CD4-positive, alpha-beta T cell treated with Interleukin-10 for 1 hour (primary cell): Measurements from ENCODE around the gene INAVA.
A peak's percentile ranks its signal among the peaks of the same experiment; 100 is the strongest.

Experiments
- DNase-seq: peaks from one replicate; pipeline ENCODE4 v3.0.0-alpha.2; 2020

Gene INAVA

DNA sequence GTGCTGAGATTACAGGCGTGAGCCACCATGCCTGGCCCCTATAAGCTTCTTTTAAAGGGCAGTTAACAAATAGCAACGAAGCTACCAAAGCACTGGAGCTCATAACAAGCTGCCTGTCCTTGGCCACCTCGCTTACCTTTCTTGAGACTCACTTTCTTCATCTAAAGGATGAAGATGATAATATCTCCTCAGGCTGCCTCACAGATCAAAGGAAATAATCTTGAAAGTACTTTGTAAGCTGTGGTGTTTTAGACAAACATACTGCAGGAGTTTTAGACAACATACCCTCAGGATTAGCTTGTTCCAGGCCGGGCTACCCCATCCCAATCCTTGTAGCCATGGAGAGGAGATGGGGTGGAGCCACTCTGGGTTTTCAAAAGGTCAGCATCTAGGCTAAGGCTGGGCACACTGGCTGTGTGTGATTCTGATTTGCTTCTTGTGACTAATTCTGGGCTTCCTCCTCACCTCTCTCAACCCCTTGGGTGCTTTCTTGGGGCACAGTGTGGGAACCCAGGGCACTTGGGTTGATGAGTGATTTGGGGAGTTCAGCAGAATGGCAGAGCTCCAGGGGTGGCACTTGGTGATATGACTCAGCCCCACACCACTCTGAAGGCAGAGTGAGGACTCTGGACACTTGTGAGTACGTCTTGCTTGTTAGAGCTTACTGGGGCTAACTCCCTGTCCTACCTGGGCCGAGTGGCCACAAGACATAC lies 16.7 kb upstream of the INAVA start:
- DNase-seq, result peak; percentile 47

DNA sequence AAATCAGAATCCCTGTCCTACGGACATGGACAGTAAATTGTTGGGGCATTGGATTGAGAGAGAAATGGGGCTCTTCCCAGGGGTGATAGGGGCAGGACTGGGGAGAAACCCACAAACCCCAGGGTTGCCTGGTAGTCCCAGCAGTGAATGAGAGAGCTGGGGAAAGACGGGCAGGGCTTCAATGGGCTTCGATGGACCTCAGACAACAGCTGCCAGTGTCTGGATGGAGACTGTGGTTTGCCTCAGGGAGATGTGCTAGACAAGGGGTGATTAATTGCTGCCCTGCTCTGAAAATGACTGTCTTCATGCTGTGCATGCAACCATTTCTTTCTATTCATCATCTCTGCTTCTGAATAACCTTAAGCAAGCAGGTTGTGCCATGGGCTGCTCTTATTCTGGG lies 14.5 kb upstream of the INAVA start:
- no peak for DNase-seq

DNA sequence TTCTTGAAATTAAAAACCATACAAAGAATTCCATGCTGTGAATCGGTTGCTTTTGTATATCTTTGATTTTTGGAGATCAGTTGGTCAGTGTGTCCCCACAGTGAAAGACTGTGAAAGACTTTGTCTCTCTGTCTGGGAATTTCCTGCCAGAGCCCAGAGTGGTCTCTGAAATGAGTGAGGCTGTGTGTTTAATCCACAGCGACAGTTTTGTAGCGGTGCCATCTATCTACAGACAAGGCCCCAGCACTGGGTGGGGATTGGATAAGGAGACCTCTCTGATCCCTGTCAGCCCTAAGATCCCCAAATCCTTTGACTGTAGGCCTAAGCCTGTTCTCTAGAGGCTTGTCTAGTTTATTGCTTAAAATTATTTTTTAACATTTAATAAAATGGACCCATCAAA lies 11.6 kb upstream of the INAVA start:
- no peak for DNase-seq

DNA sequence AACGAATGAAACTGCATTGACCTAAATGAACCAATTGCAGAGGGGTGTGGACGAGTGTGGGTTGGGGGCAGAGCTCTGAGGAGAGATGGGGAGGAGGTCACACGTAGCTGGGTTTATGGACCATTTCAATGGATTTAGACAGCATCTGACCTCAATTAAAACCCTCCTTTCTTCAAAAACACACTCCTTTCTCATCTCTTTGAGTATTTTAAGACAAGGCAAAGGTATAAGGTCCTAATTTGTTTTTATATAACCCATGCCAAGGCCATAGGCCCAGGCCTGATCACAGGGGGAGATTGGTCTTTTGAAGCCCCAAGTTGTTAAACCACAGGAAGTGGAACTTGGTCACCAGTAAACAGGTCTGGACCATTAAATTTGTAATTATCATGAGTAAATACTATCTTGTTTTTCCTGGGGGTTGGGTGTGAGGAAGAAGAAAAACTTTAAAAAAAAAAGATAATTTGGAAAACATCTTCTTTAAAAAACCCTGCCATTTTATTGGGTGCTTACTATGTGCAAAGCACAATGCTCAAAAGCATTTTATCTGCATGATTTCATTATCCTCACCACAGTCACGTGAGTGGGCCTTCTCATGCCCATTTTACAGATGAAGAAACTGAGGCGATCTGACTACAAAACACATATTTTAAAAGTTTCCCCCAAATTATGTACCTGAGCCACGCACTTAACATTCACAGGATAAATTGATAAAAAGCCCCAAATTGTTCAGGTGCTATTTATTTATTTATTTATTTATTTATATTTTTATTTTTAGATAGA lies 8.9 kb upstream of the INAVA start:
- no peak for DNase-seq

DNA sequence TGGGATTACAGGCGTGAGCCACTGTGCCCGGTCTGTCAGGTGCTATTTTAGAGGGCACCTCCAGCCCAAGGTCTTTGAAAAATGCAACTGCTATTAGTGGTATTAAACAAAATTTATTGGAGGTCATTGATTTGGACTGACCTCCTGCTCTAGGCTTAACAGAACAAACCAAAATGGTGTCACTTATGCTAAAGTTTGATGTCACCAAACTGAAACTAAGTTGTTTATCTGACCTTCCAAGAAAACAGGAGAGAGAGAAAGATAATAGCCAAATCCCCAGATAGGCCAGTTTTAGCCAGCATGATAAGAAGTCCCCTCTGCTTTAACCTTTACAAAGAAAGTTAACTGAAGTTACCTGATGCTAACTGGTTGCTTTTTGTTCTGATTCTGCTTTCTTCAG lies 8.1 kb upstream of the INAVA start:
- no peak for DNase-seq

DNA sequence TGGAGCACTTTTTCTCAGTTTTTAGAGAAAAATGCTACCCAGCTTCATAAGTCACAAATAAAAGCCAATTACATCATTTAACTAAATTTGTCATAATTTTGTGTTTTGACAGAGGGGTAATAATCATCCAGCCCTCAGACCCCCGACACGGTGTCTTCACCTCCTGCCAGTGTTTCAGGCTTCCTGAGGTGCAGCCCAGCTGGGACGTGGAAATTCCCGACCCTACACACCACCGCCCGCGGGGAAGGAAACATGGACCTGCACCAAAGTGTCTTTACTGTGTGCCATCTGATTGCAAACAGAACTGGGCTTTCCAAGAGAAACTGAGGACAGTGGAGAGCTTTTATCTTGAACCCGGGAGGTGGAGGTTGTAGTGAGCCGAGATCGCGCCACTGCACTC lies 7.7 kb upstream of the INAVA start:
- DNase-seq, result no peak

DNA sequence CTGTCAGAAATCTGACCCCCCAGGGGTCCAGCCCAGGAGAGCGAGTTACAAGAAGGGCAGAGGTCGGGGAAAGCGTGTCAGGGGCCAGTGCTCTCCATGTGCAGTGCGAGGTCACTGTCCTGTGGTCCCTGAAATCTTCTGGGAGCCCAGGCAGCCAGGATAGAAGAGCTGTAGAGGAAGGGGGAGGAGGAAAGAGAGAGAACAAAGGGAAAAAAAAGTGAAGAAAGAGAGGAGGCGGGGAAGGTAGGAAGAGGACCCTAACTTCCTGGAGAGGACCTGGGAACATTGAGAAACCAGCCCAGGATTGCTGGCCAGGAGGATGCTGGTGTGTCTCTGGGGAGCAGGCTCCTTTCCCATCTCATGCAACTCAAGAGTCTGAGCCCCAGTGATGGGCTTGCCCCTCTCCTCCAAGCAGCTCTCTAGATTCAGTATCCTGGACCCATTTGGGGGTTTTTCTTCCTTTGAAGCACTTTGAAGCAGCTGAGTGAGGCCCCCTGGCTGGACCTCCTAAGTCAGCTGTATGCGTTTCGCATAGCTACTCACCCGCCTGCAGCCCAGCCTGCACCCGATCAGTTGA lies 6.8 kb upstream of the INAVA start:
- DNase-seq, result no peak

DNA sequence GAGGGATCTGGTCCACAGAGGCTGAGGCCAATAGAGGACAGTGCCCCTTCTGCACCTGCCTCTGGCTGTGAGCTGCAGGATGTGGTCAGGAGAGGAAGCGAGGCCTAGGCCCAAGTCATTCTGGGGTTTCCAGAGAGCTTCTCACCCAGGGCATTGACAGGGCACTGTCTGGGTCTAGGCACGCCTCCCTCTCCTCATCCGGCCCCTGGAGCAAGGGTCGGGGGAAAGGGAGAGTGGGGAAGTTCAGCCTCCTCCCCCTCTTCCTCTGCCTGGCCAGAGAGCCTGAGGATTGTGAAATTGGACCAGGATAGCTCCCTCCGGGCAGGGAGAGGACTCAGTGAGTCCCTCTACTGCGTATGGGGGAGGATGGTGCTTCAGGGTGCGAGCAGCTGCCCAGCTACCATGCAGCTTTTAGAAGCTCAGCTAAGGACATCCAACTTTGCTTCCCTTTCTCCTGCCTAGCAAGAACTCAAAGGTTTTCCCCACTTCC lies 6.3 kb upstream of the INAVA start:
- peak; percentile 77 for DNase-seq

DNA sequence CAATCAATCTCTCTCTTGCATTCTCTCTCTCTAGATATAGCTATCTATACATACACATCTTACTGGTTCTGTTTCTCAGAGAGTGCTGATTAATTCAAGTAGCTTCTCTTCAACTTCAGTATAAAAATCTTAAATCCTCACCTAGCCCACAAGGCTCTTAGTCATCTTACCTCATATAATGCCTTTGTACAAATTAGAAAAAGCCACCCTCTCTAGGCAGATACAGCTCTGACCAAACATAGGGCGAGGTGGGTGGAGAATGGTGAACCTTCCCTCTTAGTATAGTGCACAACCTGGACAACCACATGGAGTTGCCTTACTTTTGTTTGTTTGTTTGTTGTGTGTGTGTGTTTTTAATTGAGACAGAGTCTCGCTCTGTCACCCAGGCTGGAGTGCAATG lies 5.1 kb upstream of the INAVA start:
- DNase-seq, result no peak

DNA sequence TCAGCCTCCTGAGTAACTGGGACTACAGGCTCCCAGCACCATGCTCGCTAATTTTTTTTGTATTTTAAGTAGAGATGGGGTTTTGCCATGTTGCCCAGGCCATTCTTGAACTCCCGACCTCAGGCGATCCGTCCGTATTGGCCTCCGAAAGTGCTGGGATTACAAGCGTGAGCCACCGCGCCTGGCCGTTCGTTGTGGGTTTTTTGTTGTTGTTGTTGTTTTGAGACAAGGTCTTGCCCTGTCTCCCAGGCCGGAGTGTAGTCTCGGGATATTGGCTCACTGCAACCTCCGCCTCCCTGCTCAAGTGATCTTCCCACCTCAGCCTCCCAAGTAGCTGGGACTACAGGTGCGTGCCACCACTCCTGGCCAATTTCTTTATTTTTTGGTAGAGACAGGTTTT lies 4.7 kb upstream of the INAVA start:
- no peak for DNase-seq

DNA sequence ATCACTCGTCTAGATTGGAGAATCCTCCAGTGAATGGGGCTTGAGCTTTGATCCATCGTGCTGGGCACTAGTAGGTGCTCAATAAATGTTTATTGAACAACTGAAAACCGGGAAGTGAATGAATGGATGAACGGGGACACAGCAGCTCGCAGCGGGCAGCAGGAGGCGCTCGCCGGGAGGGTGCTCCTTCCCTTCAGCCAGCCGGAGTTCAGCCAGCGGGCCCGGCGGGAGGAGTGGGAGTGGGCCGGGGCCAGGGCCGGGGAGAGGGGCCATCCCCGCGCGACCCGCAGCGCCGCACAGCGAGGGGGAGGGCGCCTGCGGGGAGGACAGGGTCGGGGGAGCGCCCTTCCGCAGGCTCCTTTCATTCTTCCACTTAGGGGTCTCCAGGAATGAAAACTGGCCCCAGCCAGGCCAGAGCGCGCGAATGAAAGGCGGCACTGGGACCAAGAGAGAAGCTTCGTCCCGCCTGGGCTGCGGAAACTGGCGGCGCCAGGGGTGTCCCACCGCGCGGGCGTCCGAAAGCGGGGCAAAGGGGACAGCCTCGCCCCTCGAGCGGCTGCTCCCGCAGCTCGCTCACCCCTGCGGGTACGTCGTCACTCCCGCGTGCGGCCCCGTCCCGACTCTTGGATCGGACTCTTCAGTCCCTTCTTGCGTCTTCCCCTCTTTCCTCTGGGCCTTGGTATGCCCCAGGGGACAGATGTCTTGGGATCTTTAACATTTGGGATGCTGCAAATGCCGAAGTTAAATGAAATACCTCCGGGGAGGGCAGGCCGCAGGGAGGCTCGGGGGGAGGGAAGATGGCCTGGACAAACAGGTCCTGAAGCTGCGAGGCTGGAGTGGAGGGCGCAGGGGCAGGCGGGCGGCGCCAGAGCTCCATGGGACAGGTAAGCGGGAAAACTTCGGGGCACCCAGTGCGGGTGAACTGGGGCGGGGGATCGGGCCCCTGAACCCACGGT lies 3.6 kb upstream of the INAVA start:
- DNase-seq, result peak; percentile 18

DNA sequence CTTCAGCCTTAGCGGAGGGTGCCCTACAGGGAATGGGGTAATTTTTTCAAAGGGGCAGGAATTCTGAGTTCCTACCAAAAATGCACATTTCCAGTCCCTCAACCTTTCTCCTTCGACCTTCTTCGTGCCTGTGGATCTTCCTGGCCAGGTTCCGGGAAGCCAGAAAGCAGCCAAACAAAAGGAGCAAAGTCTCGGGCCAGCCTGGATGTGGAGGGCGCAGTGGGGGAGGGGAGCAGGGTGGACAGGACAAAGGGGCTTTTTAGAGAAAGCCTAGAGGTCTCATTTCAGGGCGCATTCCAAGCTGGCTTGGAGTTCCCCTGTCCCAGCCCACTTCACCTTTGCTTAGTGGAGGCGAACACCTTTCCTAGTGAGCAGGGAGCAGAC lies 2.9 kb upstream of the INAVA start:
- DNase-seq, result no peak

DNA sequence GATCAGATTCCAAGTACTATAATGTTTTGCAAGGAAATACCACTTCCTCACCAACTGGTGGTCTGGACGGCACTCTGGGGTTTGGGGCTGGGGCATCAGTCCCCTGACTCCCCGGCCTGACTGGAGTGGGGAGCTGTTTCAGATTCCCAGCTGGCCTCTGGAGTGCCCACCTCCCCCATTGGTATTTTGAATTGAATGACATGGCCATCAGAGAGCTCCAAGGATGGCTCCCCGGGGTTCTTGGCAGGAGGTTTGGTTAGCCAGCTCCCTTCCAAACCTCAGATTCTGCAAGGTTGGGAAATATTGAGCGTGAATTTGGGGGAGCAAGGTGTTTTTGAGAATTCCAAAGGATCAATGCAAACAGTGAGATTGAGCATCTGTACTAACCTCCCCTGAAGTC lies 2.2 kb upstream of the INAVA start:
- DNase-seq, result no peak

DNA sequence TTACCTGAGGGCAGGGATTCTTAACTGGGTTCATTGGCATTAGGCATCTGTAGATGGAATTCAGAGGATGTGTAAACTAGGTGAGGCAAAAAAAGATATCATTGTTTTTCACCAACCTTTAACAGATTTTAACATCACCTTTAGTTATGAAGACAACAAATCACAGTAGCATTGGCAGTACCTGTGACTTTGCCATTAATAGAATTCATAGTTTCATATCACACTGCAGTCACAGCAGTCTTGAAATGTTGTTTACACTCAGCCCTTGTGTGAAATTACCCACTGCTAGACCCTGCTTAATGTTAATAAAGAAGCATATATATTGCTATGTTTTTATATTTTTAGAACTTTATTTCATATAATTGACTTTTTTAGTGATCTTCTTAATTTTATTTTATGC lies 1.7 kb upstream of the INAVA start:
- no peak for DNase-seq

DNA sequence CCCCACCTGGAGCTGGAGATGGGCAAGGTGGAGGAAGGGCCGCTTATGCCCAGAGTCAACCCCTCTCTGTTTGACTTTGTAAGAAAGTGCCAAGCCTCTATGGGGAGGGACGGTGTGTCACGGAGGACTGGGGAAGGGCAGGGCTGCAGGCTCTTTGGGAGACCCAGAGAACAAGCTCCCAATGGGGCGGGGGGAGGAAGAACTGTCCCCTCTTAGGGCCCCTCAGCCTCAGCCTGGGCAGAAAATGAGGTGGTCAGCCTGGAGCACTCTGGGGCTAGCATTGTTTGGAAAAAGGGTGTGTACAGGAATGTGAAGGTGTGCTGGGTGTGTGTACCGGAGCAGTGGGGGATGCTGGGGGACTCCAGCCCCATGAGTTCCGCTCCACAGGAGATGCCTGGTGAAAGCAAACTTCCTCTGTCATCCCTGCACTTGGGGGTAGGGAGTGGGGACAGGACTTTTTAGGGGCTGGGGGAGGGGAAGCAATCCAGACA lies 1.2 kb upstream of the INAVA start:
- DNase-seq, result no peak

DNA sequence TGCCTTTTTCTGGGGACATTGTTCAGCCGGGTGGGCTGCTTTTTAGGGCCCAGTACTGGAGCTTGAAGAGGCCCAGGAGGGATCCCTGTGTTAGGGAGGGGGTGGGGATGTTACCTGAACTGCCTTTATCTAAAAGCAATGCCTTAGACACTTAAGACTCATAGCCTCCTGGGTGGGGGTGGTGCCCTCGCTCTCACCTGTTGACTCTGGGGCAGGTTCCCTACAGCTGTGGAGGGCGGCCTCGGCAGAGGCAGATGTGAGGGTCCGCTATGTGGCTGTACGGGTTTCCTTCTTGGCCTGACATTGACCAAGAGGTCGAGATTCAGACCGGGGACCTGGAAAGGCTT lies 716 bp downstream of the INAVA start:
- DNase-seq, result no peak

DNA sequence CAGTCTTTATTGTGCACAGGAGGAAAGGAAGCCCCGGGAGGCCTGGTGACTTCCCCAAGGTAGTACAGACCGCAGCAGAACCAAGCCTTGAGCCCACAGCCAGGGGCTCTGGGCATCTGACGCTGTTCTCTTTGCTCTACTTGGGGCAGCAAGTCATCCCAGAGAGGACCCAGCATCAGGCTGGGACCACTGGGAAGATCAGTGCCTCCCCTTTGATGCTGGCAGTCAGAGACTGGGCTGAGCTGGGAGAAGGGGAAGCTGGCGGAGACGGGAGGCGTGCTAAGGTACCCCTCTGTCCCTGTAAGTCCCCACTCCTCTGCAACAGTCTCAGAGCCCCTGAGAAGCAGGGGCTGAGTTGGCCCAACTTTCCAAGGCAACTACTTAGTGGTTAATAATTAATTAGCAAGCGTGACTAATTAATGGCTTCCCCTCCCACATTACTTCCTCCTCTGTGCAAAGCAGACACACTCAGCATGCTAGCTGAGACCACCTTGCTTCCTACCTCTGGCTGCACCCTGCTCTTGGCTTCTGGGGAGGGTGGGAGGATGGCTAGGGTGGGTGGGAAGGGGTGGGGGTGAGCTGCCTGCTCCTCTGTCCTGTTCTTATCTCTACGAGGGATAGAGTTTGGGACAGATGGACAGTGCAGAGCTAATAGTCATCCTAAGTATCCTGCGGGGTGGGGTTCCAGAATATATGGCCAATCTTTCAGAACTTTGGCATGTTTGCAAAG lies 1.3 kb downstream of the INAVA start:
- no peak for DNase-seq

DNA sequence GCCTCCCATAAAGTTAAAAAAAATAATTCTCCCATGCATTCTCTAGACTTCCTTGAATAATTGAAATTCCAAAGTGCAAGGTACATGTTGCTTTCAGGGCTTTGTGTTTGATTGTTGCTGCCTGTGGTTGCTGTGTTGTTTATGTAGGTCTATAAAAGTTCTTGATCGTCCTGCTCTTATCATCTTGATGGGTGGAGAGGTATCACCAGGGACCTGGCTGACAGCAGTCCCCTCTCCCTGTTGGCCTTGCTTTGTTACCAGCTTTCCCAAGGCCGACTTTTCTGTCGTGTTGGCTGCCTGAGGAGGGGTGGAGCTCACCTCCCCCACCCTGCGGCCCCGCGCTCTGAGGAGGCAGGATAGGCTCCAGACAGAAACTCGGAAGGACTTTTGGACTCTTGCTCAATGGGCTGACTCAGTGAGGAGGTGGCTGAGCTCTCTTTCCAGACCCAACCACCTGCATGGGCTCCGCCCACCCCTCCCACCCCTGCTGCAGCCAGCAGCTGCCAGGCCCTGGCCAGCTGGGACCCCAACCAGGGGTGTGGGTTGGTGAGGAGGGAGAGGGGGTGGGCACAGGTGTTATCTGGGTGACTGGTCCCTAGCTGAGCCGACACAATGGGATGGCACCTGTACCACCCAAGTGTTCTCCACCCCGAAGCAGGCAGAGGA lies 2.0 kb downstream of the INAVA start:
- no peak for DNase-seq

DNA sequence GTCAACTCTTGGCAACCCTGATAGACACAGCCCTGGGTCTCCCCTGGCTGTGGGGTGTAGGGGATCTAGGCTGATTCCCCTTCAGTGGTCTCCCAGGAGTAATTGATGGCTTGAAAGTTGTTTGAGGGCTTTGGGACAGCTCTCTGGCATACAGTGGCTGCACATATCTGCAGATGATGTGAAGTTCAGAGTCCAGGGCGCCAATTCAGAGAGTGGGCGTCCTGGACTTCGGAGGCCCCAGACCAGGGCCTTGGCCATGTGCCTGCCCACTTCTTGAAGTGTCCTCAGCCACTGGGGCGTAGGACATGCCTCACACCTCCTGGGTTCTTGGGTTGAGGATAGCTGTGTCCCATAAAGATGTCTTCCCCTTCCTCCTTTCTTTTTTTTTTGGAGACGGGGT lies 2.6 kb downstream of the INAVA start:
- no peak for DNase-seq

DNA sequence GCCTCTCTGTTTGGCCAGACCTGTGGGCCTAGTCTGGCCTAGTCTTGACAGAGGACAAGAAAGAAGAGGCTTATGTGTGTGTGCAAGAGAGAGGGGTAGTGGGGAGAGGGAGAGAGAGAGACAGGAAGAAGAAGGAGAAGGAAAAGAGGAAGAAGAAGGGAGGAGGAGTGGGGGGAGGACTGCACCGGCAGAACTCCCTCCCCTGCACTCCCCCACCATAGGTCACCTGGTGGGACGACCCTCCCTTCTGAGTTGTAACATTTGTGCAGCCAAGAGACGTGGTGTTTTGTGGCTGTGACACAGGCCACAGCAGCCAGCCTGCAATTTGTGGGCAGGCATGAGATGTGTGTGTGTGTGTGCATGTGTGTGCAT lies 4.3 kb downstream of the INAVA start:
- DNase-seq, result no peak

DNA sequence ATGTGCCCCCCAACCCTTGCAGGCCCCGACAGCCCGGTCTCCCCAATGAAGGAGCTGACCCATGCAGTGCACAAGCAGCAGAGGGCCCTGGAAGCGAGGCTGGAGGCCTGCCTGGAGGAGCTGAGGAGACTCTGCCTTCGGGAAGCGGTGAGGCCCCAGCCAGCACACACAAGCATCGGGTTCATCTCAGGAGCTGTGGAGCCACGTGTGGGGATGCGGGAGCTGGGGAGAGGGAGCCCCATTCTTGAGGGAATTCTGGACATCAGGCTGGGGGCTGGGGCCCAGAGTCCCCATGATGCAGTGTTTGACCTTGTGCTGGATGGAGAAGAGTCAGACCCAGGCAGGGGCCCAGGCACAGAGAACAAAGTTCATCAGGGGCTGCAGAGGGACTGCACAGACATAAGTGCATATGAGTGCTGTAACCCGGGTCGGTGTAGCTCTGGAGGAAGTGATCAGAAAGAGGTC lies 4.8 kb downstream of the INAVA start:
- DNase-seq, result no peak
